H54 (cell line): ENCODE results near the gene KIF4A.
"Not testable (repeated sequence)": the region's sequence is repeated elsewhere in the genome, so short reads cannot be mapped to it uniquely, and the experiment has no call there.

ENCODE experiments used
- DNase-seq: peaks from one replicate; pipeline ENCODE4 v3.0.0; 2011; ENCODE audit warnings: low spot score, mixed read lengths; ENCODE audit not compliant: insufficient read length
- FAIRE-seq: peaks from 3 replicates; lab custom pipeline; 2011; peaks lifted over from hg19 to GRCh38; lab: Jason Lieb, UNC
- POLR2A ChIP-seq: IDR thresholded peaks from 2 replicates; pipeline ENCODE4 v1.6.1; 2011; ENCODE audit warnings: low read depth, mild to moderate bottlenecking, low read length

Gene KIF4A

DNA sequence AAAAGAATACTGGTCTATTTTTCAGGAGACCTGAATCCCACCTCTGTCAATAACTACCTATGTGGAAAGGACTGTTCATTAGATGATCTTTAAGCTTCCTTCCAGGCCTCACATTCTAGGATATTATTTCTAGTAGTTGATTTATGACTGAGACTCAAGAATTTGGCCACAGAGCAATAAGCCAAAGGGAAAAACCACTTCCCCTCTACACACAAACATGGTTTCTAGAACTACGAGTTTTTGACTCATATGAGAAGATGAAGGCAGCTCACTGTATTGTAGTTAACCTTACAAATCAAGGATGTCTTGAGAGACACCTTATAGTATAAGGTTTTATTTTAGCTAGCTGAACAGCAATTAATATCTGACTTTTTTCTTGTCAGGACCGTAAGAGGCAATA lies 96.3 kb downstream of the KIF4A start:
- no peak for TF ChIP-seq POLR2A
- no peak for FAIRE-seq
- no peak for DNase-seq

DNA sequence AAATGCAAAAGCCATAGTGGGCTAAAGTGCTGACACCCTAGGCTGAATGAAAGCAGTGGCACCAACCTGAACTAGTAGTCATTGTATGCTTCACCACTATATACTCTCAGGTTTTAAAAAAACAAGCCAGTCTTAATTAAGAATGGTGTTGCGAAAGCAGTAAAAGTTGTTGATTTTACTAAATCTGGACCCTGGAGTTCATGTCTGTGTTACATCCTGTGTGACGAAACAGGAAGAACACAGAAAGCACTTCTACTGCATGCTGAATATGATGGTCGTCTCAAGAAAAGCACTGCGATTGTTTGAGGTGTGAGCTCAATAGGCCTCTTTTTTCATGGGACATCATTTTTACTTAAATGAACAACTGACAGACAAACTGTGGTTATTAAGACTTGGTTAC lies 109.0 kb downstream of the KIF4A start:
- no peak for DNase-seq
- FAIRE-seq = no peak
- TF ChIP-seq POLR2A = no peak

DNA sequence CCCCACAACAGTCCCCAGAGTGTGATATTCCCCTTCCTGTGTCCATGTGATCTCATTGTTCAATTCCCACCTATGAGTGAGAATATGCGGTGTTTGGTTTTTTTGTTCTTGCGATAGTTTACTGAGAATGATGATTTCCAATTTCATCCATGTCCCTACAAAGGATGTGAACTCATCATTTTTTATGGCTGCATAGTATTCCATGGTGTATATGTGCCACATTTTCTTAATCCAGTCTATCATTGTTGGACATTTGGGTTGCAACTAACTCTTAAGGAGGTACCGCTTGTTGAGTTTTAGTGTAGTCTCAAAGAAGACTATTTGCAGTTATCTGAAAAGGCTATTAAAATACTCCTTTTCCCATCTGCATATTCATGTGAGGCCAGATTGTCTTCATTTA lies 110.3 kb downstream of the KIF4A start:
- not testable (repeated sequence) for FAIRE-seq, DNase-seq

DNA sequence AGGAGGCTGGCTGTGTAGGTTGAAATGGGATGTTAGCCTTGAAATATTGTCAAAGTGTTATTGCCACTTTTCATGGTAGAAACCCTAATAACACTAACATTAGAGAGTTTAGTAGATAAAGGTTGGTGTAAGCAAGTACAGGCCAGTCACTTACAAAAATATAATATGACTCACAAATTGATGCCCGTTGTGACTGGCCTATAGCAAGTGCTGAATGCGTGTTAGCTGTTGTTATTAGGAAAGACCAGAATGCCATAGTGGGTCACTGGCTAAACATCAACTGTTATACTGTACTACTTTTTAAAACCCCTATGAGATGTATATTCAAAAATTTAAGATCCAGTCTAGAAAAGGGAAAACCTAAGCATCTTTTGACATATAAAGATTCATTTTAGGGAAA lies 112.8 kb downstream of the KIF4A start:
- FAIRE-seq = no peak

DNA sequence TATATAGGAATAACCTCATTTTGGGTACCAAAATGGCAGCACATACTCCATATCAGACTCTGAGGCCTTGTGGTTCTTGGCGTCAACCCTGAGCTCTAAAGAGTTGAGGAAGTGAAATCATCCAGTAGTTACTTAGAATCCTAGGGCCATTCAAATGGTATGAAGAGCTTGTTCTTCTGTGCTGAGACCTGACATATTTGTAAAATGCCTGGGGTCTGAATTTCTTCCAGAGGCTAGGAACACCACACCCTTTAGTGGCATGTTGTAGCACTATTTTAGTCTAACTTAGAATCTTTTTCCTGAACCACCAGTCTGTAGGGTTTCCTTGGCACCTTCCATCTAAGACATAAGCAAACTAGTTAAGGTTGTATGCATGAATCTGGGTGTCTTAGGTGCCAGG lies 115.1 kb downstream of the KIF4A start:
- FAIRE-seq = no peak

More for the DNA sequence above, 112.8 kb downstream of the KIF4A start:
- no peak for DNase-seq
- no peak for TF ChIP-seq POLR2A

DNA sequence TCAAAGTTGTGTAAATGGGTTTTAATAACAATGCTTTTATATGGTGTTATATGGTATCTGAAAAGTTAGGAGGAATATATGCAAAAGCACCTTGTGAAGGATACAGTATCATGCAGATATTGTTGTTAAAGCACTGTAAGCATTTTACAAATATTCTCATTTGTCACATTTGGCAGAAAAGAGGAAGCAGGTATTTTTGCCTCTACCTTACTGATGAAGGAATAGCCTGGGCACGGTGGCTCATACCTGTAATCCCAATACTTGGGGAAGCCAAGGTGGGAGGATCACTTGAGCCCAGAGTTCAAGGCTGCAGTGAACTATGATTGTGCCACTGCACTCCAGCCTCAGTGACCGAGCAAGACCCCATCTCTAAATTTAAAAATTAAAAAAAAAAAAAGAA lies 121.0 kb downstream of the KIF4A start:
- DNase-seq = no peak
- FAIRE-seq = no peak
- no peak for TF ChIP-seq POLR2A

More for the DNA sequence above, 115.1 kb downstream of the KIF4A start:
- no peak for DNase-seq
- TF ChIP-seq POLR2A = no peak

DNA sequence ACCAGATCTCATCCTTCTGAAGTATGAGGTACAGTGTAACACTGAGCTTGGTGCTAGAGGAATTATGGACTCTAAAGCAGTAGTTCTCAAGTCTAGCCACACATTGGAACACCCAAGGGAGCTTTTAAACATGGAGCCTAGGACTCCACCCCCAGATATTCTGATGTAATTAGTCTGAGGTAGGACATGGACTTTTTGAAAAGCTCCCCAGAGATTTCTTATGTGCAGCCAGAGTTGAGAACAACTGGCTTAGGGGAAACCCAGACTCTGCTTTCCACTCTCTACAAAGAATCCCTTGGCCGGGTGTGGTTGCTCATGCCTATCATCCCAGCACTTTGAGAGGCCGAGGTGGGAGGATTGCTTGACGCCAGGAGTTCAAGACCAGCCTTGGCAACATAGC lies 121.6 kb downstream of the KIF4A start:
- FAIRE-seq = no peak
- no peak for DNase-seq

DNA sequence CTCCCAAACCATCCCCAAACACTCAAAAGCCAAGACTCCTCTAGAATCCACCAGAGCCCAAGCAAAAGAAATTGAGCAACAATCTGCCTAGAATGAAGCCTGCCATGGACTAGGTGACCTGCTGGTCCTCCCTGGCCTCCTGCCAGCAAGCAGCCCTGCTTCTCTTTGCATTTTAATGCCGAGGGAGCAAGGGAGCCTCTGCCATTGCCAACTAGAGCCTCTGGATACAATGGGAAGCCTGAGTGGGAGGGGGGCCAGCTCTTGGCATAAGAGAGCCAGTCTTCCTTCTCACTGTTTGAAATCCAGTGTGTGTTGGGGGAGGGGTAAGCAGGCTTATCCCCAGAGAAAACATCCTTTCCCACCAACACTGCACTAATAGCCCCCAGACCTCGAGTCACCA lies 131.7 kb downstream of the KIF4A start:
- TF ChIP-seq POLR2A = no peak
- FAIRE-seq = no peak
- no peak for DNase-seq

More for the DNA sequence above, 121.6 kb downstream of the KIF4A start:
- no peak for TF ChIP-seq POLR2A

DNA sequence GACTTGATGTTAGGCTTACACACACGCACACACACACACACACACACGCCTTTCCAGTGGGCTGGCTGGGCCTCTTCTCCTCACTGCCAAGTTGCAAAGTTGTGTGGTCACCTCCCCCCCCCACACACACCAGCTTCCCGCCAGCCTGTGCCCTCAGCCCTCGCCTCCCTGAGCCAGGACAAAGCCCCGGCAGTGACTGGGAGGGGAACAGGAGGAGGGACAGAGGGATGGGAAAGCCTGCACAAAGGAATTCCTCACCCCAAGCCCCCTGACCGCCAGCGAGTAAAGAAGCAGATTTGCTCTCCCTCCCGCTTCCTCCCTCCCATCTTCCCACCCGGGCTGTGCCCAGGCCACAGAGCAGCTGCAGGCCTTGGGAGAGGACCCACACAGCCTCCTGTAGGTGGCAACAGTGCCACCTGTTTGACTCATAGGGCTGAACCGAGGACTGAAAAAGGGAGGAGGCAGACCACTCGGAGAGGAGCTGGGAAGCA lies 133.0 kb downstream of the KIF4A start, which contains the start of gene GDPD2:
TSS of gene GDPD2 (plus strand) at position 464 of the 491 bp plus-strand sequence. CDS start 1,671 bp downstream, outside the sequence.
- TF ChIP-seq POLR2A = no peak
- DNase-seq (no peak), FAIRE-seq (no peak)

DNA sequence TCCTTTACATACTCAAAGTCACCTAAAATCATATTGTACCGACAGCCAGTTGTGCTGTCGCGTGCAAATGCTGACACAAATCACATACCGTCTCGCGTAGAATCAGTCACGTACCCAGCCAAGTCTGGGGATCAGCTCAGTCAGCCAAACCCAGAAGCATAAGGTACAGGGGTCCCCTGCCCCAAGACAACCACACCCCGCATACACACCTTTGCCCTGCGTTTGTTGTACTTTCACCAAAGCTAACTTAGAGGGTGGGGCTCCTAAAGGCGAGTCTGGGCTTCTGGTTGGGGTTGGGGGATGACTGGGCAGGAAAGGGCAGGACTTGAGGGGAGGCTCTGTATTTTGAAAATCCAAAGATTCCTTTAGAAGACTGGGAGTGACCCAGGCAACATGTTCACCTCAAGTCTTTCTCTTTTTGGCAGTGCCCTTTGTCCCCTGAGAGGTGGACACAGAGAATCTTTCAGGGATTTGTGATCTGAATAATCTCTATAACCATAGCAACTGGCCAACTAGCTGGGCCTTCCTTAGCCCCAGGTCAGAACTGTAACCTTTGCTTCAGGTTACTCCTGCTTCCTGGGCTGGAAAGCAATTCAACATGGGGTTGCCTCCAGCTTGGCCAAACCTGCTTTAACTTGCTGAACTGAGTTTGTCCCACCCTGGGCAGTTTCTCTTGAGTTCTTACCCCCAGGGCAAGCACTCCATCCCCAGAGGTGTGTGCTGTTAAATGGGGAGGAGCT lies 134.2 kb downstream of the KIF4A start:
- DNase-seq = no peak
- no peak for TF ChIP-seq POLR2A
- FAIRE-seq = no peak

DNA sequence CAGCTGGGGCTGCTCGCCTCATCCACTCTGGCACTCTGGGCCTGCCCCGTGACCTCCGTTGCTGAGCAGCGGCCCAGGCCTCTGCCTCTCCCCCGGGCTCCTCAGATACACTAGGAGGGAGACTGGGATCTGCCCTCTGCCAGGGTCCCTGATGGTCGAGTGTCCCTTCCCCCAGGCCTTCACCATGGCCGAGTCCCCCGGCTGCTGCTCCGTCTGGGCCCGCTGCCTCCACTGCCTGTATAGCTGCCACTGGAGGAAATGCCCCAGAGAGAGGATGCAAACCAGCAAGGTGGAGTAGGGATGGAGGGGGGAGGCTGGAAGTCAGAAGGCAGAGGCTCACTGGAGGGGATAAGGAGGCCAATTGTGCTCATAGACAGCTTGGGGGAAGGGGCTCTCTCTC lies 134.9 kb downstream of the KIF4A start:
- TF ChIP-seq POLR2A = no peak
- no peak for FAIRE-seq
- DNase-seq = no peak

DNA sequence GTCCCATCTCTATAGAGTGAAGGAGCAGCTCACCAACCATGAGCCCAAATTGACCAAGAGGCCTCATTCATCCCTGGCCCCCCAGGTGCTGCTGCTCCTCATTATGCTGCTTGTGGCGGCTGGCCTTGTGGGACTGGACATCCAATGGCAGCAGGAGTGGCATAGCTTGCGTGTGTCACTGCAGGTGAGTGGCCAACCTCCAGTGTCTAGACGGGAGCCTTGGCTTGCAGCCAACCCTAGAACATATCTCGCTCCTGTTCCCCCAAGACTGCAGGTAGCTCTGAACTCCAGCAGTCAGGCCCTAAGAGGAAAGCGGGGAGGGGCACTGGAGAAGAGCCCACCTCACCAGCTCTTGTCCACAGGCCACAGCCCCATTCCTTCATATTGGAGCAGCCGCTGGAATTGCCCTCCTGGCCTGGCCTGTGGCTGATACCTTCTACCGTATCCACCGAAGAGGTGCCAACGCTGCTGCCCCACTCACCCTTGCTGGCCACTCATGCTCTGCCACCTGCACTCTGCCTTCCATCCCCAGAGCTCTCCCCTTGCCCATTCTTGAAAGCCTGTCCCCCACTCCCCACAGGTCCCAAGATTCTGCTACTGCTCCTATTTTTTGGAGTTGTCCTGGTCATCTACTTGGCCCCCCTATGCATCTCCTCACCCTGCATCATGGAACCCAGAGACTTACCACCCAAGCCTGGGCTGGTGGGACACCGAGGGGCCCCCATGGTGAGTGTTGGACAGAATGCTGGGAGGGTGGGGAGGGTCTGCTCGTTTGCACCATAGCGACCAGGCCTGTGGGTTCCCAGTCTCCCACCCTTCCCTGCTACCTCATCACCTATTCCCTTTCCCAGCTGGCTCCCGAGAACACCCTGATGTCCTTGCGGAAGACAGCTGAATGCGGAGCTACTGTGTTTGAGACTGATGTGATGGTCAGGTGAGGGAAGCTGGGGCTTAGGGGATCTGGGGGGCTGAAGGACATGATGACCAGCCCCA lies 136.7 kb downstream of the KIF4A start:
- DNase-seq (no peak), FAIRE-seq (no peak)
- no peak for TF ChIP-seq POLR2A

DNA sequence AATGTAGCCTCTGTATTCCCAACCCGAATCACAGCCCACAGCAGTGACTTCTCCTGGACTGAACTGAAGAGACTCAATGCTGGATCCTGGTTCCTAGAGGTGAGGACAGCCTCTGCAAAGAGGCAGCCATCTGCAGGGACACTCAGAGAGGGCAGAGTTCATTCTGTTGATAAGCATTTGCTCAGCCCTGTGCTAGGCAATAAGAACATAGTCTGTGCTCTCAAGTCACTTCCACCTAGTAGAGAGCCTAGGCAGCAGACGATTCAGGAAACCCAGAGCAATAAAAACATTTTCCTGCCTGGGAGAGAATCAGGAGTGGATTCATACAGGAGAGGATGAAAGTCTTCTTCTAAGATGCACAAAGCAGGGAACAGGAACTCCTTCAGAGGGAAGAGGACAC lies 137.5 kb downstream of the KIF4A start:
- no peak for TF ChIP-seq POLR2A
- FAIRE-seq (no peak), DNase-seq (no peak)

DNA sequence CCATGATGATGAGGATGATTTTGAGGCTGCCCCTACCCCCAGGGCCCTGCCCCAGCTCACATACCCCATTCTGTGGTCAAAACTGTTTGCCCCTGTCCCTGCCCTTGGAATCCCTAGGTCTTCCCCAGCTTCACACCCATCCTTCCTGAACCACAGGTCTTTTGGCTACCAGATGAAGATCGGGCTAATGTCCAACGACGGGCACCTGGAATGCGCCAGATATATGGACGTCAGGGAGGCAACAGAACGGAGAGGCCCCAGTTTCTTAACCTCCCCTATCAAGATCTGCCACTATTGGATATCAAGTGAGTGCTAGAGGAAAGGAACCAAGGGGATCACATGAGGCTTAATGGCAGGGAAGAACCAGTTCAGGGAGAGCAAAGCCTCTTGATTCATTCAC lies 139.9 kb downstream of the KIF4A start:
- no peak for FAIRE-seq
- TF ChIP-seq POLR2A = no peak

More for the DNA sequence above, 139.9 kb downstream of the KIF4A start:
- no peak for DNase-seq
